GM18907 (cell line): ENCODE measurements around the gene SMKR1.
"Not testable (repeated sequence)": the region's sequence is repeated elsewhere in the genome, so short reads cannot be mapped to it uniquely, and the experiment has no call there.

Experiments used
- ATAC-seq: cut with Tn5 transposase; IDR thresholded peaks from one replicate; pipeline ENCODE4 v1.9.1; 2021; ENCODE audit warnings: mild to moderate bottlenecking, moderate library complexity; ENCODE audit not compliant: unreplicated experiment

Gene SMKR1

DNA sequence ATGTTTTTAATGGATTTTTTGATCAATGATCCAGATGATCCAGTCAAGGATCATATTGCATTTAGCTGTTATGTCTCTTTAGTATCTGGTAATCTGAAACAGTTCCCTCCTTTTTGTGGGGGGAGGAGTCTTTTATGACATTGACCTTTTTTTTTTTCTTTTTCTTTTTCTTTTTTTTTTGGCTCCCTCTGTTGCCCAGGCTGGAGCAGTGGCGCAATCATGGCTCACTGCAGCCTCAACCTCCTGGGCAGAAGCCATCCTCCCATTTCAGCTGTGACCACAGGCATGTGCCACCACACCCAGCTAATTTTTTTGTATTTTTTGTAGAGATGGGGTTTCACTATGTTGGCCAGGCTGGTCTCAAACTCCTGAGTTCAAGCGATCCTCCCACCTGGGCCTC, 22.1 kb downstream of the SMKR1 start:
- ATAC-seq = not testable (repeated sequence)

DNA sequence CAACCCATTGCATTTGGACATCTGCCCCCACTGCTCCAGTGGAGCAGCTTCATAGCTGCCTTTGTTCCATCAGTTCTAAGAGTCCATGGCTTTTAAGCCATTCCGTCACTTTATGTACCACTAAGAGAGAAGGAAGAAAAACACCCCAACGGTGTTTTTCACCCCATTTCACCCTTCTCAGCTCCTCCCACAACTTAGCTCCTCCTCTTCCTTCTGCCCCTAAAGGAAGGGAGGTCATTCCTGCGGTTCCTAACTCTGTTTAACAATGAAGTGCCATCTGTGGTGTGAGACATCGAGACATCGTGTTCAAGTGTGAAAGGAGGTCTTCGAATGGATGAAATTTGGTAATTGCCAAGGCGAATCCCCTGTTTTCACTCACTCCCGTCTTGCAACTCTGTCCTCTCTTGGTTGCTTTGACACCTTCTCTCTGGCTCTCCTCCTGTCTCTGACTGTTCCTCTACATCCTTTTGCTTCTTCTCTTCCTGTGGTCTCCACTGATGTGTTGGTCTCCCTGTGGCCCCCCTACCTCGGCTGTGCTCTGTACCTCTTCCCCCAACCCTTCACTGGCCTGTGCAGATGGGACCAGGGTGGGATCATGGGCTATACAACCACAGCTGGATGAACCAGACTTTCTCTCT, 23.0 kb downstream of the SMKR1 start:
- no peak for ATAC-seq

- ATAC-seq = no peak
Observed at GRCh38 chr7:129529643-129530042, 27.3 kb downstream of the SMKR1 start.

- no peak for ATAC-seq
Observed at GRCh38 chr7:129530795-129531391, 28.6 kb downstream of the SMKR1 start.

GRCh38 chr7:129531721-129532120, 29.4 kb downstream of the SMKR1 start:
- no peak for ATAC-seq

GRCh38 chr7:129532375-129532774, 30.0 kb downstream of the SMKR1 start:
- ATAC-seq = no peak

- not testable (repeated sequence) for ATAC-seq
Observed at GRCh38 chr7:129534558-129535274, 32.4 kb downstream of the SMKR1 start.

DNA sequence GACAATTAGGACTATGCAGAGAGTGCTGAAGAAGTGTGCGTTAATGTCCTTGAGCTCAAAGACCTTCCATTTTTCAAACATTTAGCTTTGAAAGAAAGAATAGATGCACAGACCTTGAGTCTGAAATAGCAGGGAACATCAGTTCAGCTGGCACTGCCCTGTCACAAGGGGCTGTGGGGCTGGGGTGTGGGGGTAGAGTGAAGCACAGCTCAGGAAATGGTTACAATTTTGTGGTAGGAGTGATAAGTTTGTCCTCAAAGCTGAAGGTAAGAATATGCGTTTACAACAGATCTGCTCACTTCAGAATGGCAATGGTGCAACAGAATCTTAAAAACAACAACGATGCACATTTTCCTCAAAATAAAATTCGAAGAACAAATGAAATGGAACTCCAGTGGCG, 33.6 kb downstream of the SMKR1 start:
- ATAC-seq = no peak

DNA sequence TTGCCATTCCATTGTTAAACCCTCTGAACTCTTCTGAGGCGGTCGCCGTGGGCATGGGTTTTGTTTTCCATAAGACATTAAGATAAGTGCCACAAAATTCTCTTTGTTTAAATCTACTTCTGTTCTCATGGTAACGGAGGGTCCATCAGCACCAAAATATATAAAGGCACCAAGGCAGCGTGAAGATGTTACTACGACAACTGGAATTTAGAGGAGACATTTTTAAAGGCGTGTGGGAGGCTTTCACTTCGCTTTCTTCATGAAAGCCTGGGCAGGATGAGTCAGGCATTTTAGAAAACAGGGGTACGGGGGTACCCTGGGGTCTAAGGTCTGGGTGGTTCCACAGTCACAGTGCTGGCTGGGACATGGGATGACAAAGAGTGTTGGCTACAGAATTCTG, 34.0 kb downstream of the SMKR1 start:
- no peak for ATAC-seq

GRCh38 chr7:129538790-129539189, 36.5 kb downstream of the SMKR1 start:
- ATAC-seq = no peak

GRCh38 chr7:129540340-129540739, 38.0 kb downstream of the SMKR1 start:
- no peak for ATAC-seq

DNA sequence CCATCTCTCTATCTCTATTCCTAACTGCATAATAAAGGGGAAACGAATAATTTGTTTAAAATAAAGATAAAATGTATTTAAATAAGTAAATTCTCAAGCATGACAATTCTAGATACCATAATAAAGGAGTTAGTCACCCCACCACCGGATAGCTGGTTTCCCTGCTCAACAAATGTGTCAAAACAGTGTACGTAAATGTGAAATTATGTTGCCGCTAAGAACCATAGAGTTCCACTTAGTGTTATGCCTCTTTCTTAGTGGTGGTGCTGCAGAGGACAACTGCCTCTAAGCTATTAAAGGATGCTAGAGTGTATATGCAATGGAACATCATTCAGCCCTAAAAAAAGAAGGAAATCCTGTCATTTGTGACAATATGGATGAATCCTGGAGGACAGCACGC, 42.4 kb downstream of the SMKR1 start:
- ATAC-seq = no peak

DNA sequence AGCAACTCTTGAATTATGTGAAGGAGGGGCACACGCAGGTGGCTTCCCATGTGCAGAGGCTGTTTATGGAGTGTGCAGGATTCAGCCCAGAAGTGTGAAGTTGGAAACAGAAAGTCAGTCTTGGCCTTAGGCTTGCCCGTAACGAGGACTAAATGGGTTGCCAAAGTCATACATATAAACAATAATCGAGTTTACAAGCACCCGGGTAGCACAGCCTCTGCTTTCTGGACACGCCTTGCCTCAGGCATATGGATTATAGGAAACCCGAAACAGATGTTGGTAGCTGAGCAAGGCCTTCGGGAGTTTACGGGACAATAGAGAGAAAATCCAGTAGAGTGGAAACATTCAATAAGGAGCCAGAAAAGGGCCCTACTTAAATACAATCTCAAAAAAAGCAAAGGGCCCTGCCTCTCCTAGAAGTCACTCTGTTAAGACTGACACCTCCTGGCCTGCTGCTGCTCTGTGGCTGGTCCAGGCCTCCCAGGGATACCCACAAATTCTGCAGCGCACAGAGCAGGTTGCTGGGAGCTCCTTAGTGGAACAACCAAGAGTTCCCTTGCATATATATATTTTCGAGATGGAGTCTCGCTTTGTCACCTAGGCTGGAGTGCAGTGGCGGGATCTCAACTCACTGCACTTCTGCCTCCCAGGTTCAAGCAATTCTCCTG, 48.5 kb downstream of the SMKR1 start:
- ATAC-seq = no peak

DNA sequence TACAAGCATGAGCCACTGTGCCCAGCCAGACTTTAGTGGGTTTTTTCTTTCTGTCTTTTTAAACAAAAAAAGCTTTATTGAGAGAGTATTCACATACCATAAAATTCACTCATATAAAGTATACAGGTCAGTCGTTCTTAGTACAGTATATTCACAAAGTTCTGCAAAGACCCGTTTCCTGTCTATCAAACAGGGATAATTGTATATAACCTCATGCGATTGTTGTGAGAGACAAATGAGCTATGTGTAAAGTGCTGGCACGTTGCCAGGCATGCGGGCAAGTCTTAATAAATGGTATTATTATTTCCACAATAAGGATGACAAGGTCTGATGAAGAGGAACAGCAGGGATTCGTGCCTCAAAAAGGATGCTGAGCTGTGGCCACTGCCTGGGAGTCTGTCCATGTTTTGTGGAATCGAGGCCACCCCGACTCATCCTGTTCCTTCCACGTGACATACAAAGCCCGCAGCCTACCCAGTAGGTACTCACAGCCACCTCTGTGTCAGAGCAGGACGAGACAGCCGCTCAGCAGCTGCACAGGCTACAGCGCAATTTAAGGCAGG, 51.6 kb downstream of the SMKR1 start:
- ATAC-seq = no peak

DNA sequence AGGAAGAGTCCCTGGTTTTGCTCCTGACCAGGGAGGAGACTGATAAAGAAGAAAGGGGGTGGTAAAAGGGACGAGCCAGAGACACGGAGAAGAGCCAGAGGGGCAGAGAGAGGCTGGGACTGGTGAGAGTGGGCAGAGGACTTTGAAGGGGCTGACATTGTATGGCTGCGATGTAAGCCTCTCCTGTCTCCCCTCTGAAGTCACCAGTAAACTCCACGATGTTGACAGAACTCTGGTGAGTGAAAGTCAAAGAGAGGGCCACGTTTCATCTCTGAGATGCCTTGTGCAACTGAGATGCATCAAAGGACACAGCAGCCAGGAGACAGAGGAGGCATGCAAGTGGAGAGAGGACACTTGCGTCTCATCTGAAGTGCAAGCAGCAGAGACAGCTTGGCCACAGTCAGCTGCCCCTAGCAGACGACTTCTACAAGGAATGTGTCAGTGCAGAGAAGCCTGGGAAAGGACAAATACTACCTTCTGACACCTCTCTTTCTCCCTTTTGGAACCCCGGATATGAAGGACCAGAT, 54.3 kb downstream of the SMKR1 start:
- no peak for ATAC-seq

DNA sequence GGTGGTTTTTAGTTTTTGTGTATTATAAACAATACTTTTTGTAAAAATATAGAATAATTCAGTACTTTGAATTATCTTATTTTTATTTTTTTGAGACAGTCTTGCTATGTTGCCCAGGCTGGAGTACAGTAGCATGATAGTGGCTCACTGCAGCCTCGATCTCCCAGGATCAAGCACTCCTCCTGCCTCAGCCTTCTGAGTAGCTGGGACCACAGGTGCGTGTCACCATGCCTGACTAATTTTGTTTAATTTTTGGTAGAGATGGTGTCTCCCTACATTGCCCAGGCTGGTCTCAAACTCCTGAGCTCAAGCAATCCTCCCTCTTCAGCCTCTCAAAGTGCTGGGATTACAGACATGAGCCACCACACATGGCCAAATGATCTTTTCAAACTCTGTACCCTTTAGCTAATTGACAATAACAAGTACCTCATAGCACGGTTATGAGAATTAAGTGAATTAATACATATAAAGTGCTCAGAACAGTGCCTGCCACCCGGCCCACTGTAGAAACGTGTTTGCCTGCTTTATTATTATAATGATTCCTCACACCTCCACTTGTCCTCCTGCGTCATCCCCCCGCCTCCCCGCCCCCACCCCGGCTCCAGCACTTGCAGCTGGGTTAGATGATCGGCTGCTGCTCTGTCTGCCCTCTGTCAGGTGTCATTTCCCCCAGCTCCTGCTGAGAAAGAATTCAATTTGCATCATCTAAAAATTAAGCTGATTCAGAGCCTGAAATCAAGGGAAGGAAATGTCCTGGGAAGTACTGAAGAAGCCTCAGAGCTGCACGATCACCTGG, 55.6 kb downstream of the SMKR1 start:
- ATAC-seq = no peak

GRCh38 chr7:129559564-129559963, 57.2 kb downstream of the SMKR1 start:
- no peak for ATAC-seq

- no peak for ATAC-seq
Observed at GRCh38 chr7:129560831-129561230, 58.5 kb downstream of the SMKR1 start.

DNA sequence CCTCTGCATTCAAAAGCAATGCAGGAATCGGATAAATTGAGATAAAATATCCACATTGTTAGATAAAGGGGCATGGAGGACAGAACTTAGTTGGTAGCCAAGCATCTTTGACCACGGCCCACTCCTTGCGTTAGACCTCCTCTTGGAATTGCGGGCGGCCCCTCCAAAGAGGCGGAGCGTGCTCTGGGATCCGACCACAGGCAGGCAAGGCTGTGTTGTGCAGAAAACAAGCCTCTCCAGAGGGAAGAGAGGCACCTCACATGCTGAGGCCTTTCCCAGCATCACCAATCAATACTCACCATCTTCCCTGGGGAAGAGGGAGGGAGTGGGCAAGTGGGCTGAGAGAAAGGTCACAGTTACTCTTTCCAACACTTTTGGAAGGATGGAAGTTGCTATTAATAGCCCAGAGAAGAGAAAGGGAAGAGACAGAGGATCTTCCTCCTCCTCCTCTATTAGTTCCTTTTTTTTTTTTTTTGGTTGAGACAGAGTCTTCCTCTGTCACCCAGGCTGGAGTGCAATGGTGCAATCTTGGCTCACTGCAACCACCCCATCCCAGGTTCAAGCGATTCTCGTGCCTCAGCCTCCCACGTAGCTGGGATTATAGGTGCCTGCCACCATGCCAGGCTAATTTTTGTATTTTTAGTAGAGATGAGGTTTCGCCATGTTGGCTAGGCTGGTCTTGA, 59.5 kb downstream of the SMKR1 start:
- ATAC-seq = no peak
